CD4-positive, alpha-beta T cell treated with Interferon alpha-2 for 1 hour (primary cell): ENCODE data around the gene SLC25A22.
A peak's percentile ranks its signal among the peaks of the same experiment; 100 is the strongest.

ENCODE experiments used
- DNase-seq, 2 donors: peaks; one replicate each; pipeline ENCODE4 v3.0.0-alpha.2; 2020 to 2022

The SLC25A22 gene

GRCh38 chr11:770642-771616 is 27.2 kb downstream of the SLC25A22 start:
- no peak for DNase-seq

GRCh38 chr11:769887-770641 is 28.0 kb downstream of the SLC25A22 start:
- DNase-seq, result no peak

GRCh38 chr11:767238-767637 is 30.8 kb downstream of the SLC25A22 start:
- DNase-seq, result no peak

GRCh38 chr11:766936-767210 is 31.2 kb downstream of the SLC25A22 start:
- DNase-seq, result no peak

GRCh38 chr11:766106-766935 is 31.8 kb downstream of the SLC25A22 start:
- no peak for DNase-seq

- DNase-seq, result no peak
Measured at GRCh38 chr11:765802-766091, 32.3 kb downstream of the SLC25A22 start.

GRCh38 chr11:765025-765801 is 32.9 kb downstream of the SLC25A22 start:
- peak; percentile 73 to 79 for DNase-seq

GRCh38 chr11:764322-765024 is 33.6 kb downstream of the SLC25A22 start:
- DNase-seq, result no peak

- DNase-seq, result no peak
Measured at GRCh38 chr11:763549-764321, 34.3 kb downstream of the SLC25A22 start.

- DNase-seq, result no peak
Measured at GRCh38 chr11:763073-763463, 35.0 kb downstream of the SLC25A22 start.

GRCh38 chr11:762421-763072 is 35.5 kb downstream of the SLC25A22 start:
- no peak for DNase-seq

- no peak for DNase-seq
Measured at GRCh38 chr11:761526-762108, 36.5 kb downstream of the SLC25A22 start.

GRCh38 chr11:760236-760635 is 37.8 kb downstream of the SLC25A22 start:
- no peak for DNase-seq

GRCh38 chr11:749731-750130 is 48.4 kb downstream of the SLC25A22 start:
- no peak for DNase-seq

GRCh38 chr11:748007-748359 is 50.1 kb downstream of the SLC25A22 start:
- DNase-seq, result no peak

- peak; percentile 85 to 88 for DNase-seq
Measured at GRCh38 chr11:747158-748006, 50.7 kb downstream of the SLC25A22 start, which contains the start of gene TALDO1. Gene TALDO1, plus strand, starts transcription at chr11:747464. Its CDS starts 18 bp downstream, at chr11:747482.

- peak in 1 of 2 donors; percentile 32 for DNase-seq
Measured at GRCh38 chr11:746289-747157, 51.6 kb downstream of the SLC25A22 start.

GRCh38 chr11:745428-745827 is 52.7 kb downstream of the SLC25A22 start:
- no peak for DNase-seq
